Hepatocyte (in vitro differentiated cells): ENCODE measurements around the gene SLC19A1.

ENCODE experiments used
- EZH2 ChIP-seq: fragments of 200-600 bp; sonication (generic); IDR thresholded peaks from 2 replicates; pipeline ENCODE4 v1.6.1; 2016; ENCODE audit warnings: antibody characterized with exemption, mild to moderate bottlenecking, borderline replicate concordance
- EZH2phosphoT487 ChIP-seq: fragments of 200-600 bp; sonication (generic); IDR thresholded peaks from one replicate; pipeline ENCODE4 v1.6.1; 2018; ENCODE audit warnings: antibody characterized with exemption, mild to moderate bottlenecking, low read depth, moderate library complexity; ENCODE audit not compliant: unreplicated experiment, severe bottlenecking
- TF ChIP-seq, protein P1 (sequence below): fragments of 200-600 bp; sonication (generic); IDR thresholded peaks from 2 replicates; pipeline ENCODE4 v1.5.1; 2016; ENCODE audit warnings: antibody characterized with exemption, mild to moderate bottlenecking; ENCODE audit not compliant: poor library complexity

DNA sequence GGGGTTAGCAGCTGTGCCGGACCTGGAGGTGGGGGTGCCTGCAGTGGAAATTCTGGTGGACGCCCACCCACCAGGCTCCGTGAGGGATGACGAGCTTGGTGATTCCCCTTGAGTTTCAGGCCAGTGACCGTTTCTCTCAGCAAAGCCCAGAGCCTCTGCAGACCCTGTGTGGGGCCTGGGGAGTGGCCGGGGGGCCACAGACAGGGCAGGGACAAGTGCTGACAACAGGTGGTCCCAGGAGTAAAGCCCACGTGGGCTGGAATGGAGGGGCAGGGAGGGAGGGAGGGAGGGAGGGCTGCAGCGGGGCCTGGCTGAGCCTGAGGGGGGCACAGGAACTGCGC, 84.4 kb downstream of the SLC19A1 start:
- TF ChIP-seq, protein P1, sequence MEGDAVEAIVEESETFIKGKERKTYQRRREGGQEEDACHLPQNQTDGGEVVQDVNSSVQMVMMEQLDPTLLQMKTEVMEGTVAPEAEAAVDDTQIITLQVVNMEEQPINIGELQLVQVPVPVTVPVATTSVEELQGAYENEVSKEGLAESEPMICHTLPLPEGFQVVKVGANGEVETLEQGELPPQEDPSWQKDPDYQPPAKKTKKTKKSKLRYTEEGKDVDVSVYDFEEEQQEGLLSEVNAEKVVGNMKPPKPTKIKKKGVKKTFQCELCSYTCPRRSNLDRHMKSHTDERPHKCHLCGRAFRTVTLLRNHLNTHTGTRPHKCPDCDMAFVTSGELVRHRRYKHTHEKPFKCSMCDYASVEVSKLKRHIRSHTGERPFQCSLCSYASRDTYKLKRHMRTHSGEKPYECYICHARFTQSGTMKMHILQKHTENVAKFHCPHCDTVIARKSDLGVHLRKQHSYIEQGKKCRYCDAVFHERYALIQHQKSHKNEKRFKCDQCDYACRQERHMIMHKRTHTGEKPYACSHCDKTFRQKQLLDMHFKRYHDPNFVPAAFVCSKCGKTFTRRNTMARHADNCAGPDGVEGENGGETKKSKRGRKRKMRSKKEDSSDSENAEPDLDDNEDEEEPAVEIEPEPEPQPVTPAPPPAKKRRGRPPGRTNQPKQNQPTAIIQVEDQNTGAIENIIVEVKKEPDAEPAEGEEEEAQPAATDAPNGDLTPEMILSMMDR, result no peak
- TF ChIP-seq EZH2phosphoT487 (no peak), EZH2 (no peak)
